NT2/D1 (cell line): ENCODE results near the gene FARSA.

Experiments used
- SUZ12 ChIP-seq: IDR thresholded peaks from 2 replicates; pipeline ENCODE4 v1.6.1; 2011; ENCODE audit not compliant: insufficient read length, insufficient read depth; ENCODE audit errors: extremely low read depth
- YY1 ChIP-seq: IDR thresholded peaks from 2 replicates; pipeline ENCODE4 v1.6.1; 2011; ENCODE audit not compliant: insufficient read length, insufficient read depth
- ZNF274 ChIP-seq: IDR thresholded peaks from 2 replicates; pipeline ENCODE4 v1.6.1; 2011; ENCODE audit warnings: mild to moderate bottlenecking, low read depth, low read length

DNA sequence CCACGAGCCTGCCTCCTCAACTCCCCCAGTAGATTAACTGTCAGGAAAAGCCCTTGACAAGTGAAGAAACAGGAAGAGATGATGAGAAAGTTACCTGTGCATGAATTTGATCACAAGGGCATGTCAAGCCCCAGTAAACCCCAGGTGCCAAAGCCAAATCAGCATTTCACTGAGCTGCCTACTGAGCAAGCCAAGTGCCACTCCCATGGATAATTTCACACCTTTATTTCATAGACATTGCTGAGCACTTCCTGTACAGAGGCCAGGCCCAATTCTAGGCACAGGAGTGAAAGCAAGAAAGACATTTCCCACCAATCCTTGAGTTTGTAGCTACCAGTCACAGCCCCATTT is 21.1 kb upstream of the FARSA start:
- TF ChIP-seq ZNF274 (no peak), YY1 (no peak), SUZ12 (no peak)
